ENCODE results near the gene CLIC5. TPM values are rescaled to one million over a fixed set of nuclear protein-coding genes. Genes with fewer than 3 reads are reported as not detected.

Gene CLIC5
- total RNA-seq, 1 donor = not detected

DNA sequence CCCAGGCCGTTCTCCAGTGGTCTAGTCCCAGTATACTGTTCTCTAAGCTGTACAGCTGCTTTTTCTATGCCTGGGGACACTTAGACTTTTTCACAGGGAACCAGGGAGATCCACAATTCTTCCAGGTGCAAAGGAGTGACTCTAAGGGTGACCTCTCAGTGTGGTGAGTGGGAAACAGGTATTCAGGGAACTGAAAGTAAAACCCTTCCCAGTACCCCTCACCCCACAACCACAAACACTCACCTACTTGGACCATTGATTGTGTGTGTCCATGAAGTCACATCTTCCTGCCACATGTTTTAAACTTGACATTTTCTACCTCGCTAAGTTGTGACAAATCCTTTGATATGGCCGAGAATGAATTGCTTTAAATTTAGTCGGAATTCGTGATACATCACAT, 183.6 kb downstream of the CLIC5 start:
- DNase-seq (ENCODE audit: low read depth) = no peak
- TF ChIP-seq, protein P1, sequence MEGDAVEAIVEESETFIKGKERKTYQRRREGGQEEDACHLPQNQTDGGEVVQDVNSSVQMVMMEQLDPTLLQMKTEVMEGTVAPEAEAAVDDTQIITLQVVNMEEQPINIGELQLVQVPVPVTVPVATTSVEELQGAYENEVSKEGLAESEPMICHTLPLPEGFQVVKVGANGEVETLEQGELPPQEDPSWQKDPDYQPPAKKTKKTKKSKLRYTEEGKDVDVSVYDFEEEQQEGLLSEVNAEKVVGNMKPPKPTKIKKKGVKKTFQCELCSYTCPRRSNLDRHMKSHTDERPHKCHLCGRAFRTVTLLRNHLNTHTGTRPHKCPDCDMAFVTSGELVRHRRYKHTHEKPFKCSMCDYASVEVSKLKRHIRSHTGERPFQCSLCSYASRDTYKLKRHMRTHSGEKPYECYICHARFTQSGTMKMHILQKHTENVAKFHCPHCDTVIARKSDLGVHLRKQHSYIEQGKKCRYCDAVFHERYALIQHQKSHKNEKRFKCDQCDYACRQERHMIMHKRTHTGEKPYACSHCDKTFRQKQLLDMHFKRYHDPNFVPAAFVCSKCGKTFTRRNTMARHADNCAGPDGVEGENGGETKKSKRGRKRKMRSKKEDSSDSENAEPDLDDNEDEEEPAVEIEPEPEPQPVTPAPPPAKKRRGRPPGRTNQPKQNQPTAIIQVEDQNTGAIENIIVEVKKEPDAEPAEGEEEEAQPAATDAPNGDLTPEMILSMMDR (IDR thresholded peaks at IDR 0.05; ENCODE audit: insufficient read depth, low read depth, low read length) = no peak
- no peak overlapping the region for H3K4me3 ChIP-seq (ENCODE audit: low read depth, low read length)

Small RNA genes lying within 50 kb of the gene (small RNA-seq; reads per million reads assigned to genes)
- not detected for gene RNU6-754P

Other genes with a start within 250 kb of the CLIC5 start
- gene ENPP4, start 114.1 kb upstream of the CLIC5 start, total RNA-seq = 0.32 and 2.2 TPM in 2 replicates
- gene ENPP5, start 155.1 kb upstream of the CLIC5 start, total RNA-seq = 0.32 and 0.43 TPM in 2 replicates